Astrocyte (in vitro differentiated cells and primary cell): Measurements from ENCODE around the gene ONECUT2. TPM values are rescaled to one million over a fixed set of nuclear protein-coding genes. Genes with fewer than 3 reads are reported as not detected.
"Not testable (repeated sequence)": the region's sequence is repeated elsewhere in the genome, so short reads cannot be mapped to it uniquely, and the experiment has no call there.

ENCODE experiments used
- DNase-seq: peaks from one replicate; pipeline ENCODE4 v3.0.0-alpha.2; 2010; ENCODE audit warnings: low read depth
- FAIRE-seq: peaks from 2 replicates; lab custom pipeline; 2011; peaks lifted over from hg19 to GRCh38; lab: Jason Lieb, UNC
- H2AFZ ChIP-seq: 2 replicates; pipeline ENCODE4 v1.6.0; 2012; ENCODE audit warnings: low read depth, low read length, inconsistent platforms
- H3K27ac ChIP-seq: 2 replicates; pipeline ENCODE4 v1.5.1; 2011; ENCODE audit warnings: low read depth, low read length, inconsistent platforms
- H3K27me3 ChIP-seq: 2 replicates; pipeline ENCODE4 v1.6.0; 2011; ENCODE audit warnings: low read length, inconsistent platforms; ENCODE audit not compliant: insufficient read depth
- H3K36me3 ChIP-seq: 2 replicates; pipeline ENCODE4 v1.5.1; 2011; ENCODE audit warnings: low read length, inconsistent platforms; ENCODE audit not compliant: insufficient read depth
- H3K4me1 ChIP-seq: 2 replicates; pipeline ENCODE4 v1.5.1; 2011; ENCODE audit warnings: low read length, inconsistent platforms; ENCODE audit not compliant: insufficient read depth
- H3K4me2 ChIP-seq: 2 replicates; pipeline ENCODE4 v1.6.0; 2012; ENCODE audit warnings: low read length, inconsistent platforms
- H3K4me3 ChIP-seq: 2 replicates; pipeline ENCODE4 v1.5.1; 2011; ENCODE audit warnings: low read depth, mild to moderate bottlenecking, low read length, inconsistent platforms; ENCODE audit not compliant: insufficient read depth
- H3K79me2 ChIP-seq: 2 replicates; pipeline ENCODE4 v1.6.0; 2012; ENCODE audit warnings: mild to moderate bottlenecking, low read length, inconsistent platforms; ENCODE audit not compliant: insufficient read depth
- H3K9ac ChIP-seq: 2 replicates; pipeline ENCODE4 v1.6.0; 2012; ENCODE audit warnings: mild to moderate bottlenecking, low read length, inconsistent platforms
- H3K9me3 ChIP-seq: 2 replicates; pipeline ENCODE4 v1.5.1; 2012; ENCODE audit warnings: low read depth, mild to moderate bottlenecking, low read length, inconsistent platforms; ENCODE audit not compliant: insufficient read depth
- H4K20me1 ChIP-seq: 2 replicates; pipeline ENCODE4 v1.6.0; 2012; ENCODE audit warnings: low read length, inconsistent platforms; ENCODE audit not compliant: insufficient read depth
- H3K27ac Mint-ChIP-seq: one replicate; pipeline ENCODE4 v1.8.0; 2021; ENCODE audit warnings: mild to moderate bottlenecking, mixed read lengths; ENCODE audit not compliant: unreplicated experiment
- H3K27me3 Mint-ChIP-seq: one replicate; pipeline ENCODE4 v1.8.0; 2021; ENCODE audit warnings: low read depth, mixed read lengths; ENCODE audit not compliant: unreplicated experiment
- H3K36me3 Mint-ChIP-seq: one replicate; pipeline ENCODE4 v1.8.0; 2021; ENCODE audit warnings: low read depth, mixed read lengths; ENCODE audit not compliant: unreplicated experiment
- H3K4me1 Mint-ChIP-seq: one replicate; pipeline ENCODE4 v1.8.0; 2021; ENCODE audit warnings: low read depth, mixed read lengths; ENCODE audit not compliant: unreplicated experiment
- H3K4me3 Mint-ChIP-seq: one replicate; pipeline ENCODE4 v1.8.0; 2021; ENCODE audit warnings: mild to moderate bottlenecking, moderate library complexity, mixed read lengths; ENCODE audit not compliant: unreplicated experiment
- H3K9me3 Mint-ChIP-seq: one replicate; pipeline ENCODE4 v1.8.0; 2021; ENCODE audit warnings: mild to moderate bottlenecking, mixed read lengths; ENCODE audit not compliant: unreplicated experiment
- EZH2 ChIP-seq: IDR thresholded peaks from 2 replicates; pipeline ENCODE4 v1.6.1; 2012; ENCODE audit warnings: mild to moderate bottlenecking, low read length, inconsistent platforms; ENCODE audit not compliant: insufficient read depth
- total RNA-seq: library from RNA; stranded (reverse); gene quantifications from 2 replicates; pipeline ENCODE4 v1.2.1, GENCODE V29; 2021
- TF ChIP-seq, protein P1 (sequence below): IDR thresholded peaks from 2 replicates; pipeline ENCODE4 v1.5.1; 2011; ENCODE audit warnings: low read depth, mild to moderate bottlenecking, inconsistent platforms, low read length, moderate library complexity; ENCODE audit not compliant: insufficient read depth

The ONECUT2 gene
- total RNA-seq, 1 donor from 2014 or later = 6.2 TPM

- Mint-ChIP-seq H3K4me1 (peaks cover 10% of the 10 kb centered on the region), H3K27me3 (no peaks in the 10 kb centered on the region), H3K9me3 (no peaks in the 10 kb centered on the region), H3K36me3 (no peaks in the 10 kb centered on the region), H3K4me3 (no peak overlapping the region), H3K27ac (no peak overlapping the region)
- H3K36me3 ChIP-seq = no peaks in the 10 kb centered on the region
- TF ChIP-seq EZH2 = no peak
- TF ChIP-seq, protein P1, sequence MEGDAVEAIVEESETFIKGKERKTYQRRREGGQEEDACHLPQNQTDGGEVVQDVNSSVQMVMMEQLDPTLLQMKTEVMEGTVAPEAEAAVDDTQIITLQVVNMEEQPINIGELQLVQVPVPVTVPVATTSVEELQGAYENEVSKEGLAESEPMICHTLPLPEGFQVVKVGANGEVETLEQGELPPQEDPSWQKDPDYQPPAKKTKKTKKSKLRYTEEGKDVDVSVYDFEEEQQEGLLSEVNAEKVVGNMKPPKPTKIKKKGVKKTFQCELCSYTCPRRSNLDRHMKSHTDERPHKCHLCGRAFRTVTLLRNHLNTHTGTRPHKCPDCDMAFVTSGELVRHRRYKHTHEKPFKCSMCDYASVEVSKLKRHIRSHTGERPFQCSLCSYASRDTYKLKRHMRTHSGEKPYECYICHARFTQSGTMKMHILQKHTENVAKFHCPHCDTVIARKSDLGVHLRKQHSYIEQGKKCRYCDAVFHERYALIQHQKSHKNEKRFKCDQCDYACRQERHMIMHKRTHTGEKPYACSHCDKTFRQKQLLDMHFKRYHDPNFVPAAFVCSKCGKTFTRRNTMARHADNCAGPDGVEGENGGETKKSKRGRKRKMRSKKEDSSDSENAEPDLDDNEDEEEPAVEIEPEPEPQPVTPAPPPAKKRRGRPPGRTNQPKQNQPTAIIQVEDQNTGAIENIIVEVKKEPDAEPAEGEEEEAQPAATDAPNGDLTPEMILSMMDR = no peak
- no peaks in the 10 kb centered on the region for H3K79me2 ChIP-seq
- no peak for FAIRE-seq
- no peaks in the 10 kb centered on the region for H4K20me1 ChIP-seq
- no peaks in the 10 kb centered on the region for H3K4me1 ChIP-seq
- H3K4me3 ChIP-seq = no peak overlapping the region
- no peak overlapping the region for H2AFZ ChIP-seq
- no peak overlapping the region for H3K27ac ChIP-seq
- H3K9me3 ChIP-seq = no peaks in the 10 kb centered on the region
- H3K4me2 ChIP-seq = no peak overlapping the region
- H3K9ac ChIP-seq = no peak overlapping the region
- no peaks in the 10 kb centered on the region for H3K27me3 ChIP-seq
- DNase-seq = no peak
These were observed 45.1 kb upstream of the ONECUT2 start for GRCh38 chr18:57390044-57390443.

DNA sequence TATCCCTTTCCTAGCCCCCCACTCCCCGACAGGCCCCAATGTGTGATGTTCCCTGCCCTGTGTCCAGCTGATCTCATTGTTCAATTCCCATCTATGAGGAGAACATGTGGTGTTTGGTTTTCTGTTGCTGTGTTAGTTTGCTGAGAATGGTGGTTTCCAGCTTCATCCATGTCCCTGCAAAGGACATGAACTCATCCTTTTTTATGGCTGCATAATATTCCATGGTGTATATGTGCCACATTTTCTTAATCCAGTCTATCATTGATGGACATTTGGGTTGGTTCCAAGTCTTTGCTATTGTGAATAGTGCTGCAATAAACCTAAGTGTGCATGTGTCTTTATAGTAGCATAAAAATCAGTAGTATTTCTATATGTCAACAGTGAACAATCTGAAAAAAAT lies 40.4 kb upstream of the ONECUT2 start:
- FAIRE-seq = peak; percentile 17

GRCh38 chr18:57396831-57397230 lies 38.3 kb upstream of the ONECUT2 start:
- FAIRE-seq, H3K27me3 ChIP-seq, DNase-seq, H3K9ac ChIP-seq, H3K36me3 ChIP-seq, H4K20me1 ChIP-seq, H3K27ac ChIP-seq, H3K9me3 Mint-ChIP-seq, H3K36me3 Mint-ChIP-seq, H3K79me2 ChIP-seq, H3K4me3 Mint-ChIP-seq, H3K4me2 ChIP-seq, H2AFZ ChIP-seq, H3K4me3 ChIP-seq, H3K4me1 ChIP-seq, H3K9me3 ChIP-seq: not testable (repeated sequence)
- peak overlapping the region; percentile 58 for H3K27ac Mint-ChIP-seq
- peaks cover 13% of the 10 kb centered on the region for H3K27me3 Mint-ChIP-seq
- H3K4me1 Mint-ChIP-seq = peaks cover 11% of the 10 kb centered on the region

More for the DNA sequence above, 40.4 kb upstream of the ONECUT2 start:
- H4K20me1 ChIP-seq, H3K27ac Mint-ChIP-seq, H2AFZ ChIP-seq, H3K9me3 Mint-ChIP-seq, H3K4me3 Mint-ChIP-seq, H3K36me3 Mint-ChIP-seq, DNase-seq, H3K4me2 ChIP-seq, H3K27me3 Mint-ChIP-seq, H3K36me3 ChIP-seq, H3K9ac ChIP-seq, H3K79me2 ChIP-seq, H3K4me1 ChIP-seq, H3K4me3 ChIP-seq, H3K27me3 ChIP-seq, H3K9me3 ChIP-seq, H3K27ac ChIP-seq: not testable (repeated sequence)
- peaks cover 11% of the 10 kb centered on the region for H3K4me1 Mint-ChIP-seq
